Transverse colon (tissue), 4 donors: ENCODE data around the gene GNG12.

Source experiments
- CTCF ChIP-seq, 5 experiments: fragments of 200-600 bp in 3 of 5; fragments of 450-650 bp in 2 of 5; sonication (generic) in 3 of 5; IDR thresholded peaks; 1 replicate in 2 of 5; 2 replicates in 3 of 5; pipeline ENCODE4 v1.5.1; 2016 to 2017; ENCODE audit warnings: antibody characterized with exemption in 5 of 5, inconsistent platforms in 3 of 5, mild to moderate bottlenecking in 2 of 5, moderate library complexity in 1 of 5
- EP300 ChIP-seq: sonication (generic); formaldehyde crosslinking; IDR thresholded peaks from one replicate; pipeline ENCODE4 v1.6.1; 2017; ENCODE audit warnings: antibody characterized with exemption, low read depth
- POLR2A ChIP-seq: fragments of 450-650 bp; IDR thresholded peaks from one replicate; pipeline ENCODE4 v1.6.1; 2016; ENCODE audit warnings: antibody characterized with exemption, mild to moderate bottlenecking, moderate library complexity
- POLR2AphosphoS5 ChIP-seq, 3 donors: sonication (generic); formaldehyde crosslinking; IDR thresholded peaks; one replicate each; pipeline ENCODE4 v1.6.1; 2016; ENCODE audit warnings: antibody characterized with exemption in 3 of 3

DNA sequence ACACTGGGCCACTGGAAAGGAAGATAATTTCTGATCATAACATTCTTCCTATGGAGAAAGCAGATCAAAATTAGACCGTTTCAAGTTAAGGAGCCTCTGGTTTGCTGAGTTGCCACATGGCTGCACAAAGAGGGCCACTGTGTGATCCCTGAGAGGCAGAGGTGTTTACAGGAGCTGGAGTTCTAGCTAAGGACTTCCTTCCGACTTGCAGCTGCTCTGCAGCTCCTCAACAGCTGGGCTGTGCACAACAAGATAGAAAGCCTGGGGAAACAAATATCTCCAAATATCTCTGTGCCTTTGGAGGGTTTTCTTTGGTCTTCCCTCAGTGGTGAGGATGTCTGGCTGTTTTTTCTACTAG, 121.4 kb downstream of the GNG12 start:
- no peak for TF ChIP-seq POLR2A
- no peak for TF ChIP-seq POLR2AphosphoS5 (IDR thresholded peaks at IDR 0.05)
- TF ChIP-seq CTCF (IDR thresholded peaks at IDR 0.05): no peak
- TF ChIP-seq EP300: no peak
